ENCODE data around the gene CSGALNACT2. TPM values are rescaled to one million over a fixed set of nuclear protein-coding genes. Genes with fewer than 3 reads are reported as not detected.

The CSGALNACT2 gene
- total RNA-seq, 1 experiment from 2014 or later, result 8.9 TPM

DNA sequence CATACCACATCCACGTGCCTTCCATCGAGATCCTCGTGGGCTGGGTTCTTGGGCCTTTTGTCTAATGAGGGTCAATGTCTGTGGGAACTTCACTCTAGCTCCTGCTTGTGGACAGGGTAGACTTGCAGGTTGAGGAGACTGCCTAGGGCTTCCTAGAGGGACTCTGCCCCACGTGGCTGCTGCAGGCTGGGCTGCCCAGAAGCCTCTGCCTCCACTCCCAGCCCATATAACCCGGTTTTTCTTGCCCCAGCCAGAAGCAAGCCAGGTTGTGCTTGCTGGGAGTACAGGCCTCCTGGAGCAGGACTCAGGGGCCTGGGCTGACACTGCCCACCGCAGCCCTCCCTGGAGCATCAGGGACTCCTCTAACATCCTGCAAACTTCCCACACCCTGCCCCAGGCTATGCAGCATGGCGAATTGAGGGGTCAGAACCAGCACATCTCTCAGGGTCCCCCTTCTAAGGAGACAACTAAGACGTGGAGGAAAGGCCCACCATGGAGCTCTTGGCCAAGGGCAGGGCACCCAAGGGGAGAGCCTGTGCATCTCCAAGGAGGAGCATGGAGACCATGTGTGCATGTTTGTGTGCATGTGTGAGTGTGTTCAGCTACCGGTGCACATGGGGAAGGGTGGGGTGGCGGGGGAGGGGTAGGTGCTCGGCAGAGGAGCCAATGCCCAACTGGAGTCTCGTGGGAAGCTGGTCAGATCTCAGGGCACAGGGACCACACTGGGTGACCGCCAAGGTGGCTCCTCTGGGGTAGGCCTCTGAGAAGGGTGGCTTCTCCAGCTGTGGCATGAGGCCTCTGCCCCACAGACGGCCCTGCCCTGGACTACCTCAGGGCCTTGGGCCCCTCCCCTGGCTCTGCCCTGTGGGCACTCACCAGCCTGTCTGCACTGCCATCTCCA, 66.0 kb downstream of the CSGALNACT2 start:
- no peaks in the 10 kb centered on the region for H3K79me1 ChIP-seq (ENCODE audit: insufficient read depth, low read depth, low read length, poor library complexity, severe bottlenecking)
- H3K23ac ChIP-seq (ENCODE audit: insufficient read length, low read depth, low read length), result no peak overlapping the region
- no peaks in the 10 kb centered on the region for H3K27me3 ChIP-seq (ENCODE audit: insufficient read depth, low read length)
- H4K20me1 ChIP-seq (ENCODE audit: control insufficient read depth, insufficient read depth, insufficient read length), result no peaks in the 10 kb centered on the region
- H2AK5ac ChIP-seq (ENCODE audit: insufficient read length, low read length), result no peak overlapping the region
- WGBS (ENCODE audit: extremely low coverage, insufficient read length, low lambda C conversion rate), result no CpG with 5 or more reads among the region's 14 CpGs
- no peak overlapping the region for H4K5ac ChIP-seq (ENCODE audit: insufficient read length, low read depth, low read length)
- no peak overlapping the region for H3K27ac ChIP-seq (ENCODE audit: insufficient read length, low read depth, low read length)
- TF ChIP-seq, protein P1, sequence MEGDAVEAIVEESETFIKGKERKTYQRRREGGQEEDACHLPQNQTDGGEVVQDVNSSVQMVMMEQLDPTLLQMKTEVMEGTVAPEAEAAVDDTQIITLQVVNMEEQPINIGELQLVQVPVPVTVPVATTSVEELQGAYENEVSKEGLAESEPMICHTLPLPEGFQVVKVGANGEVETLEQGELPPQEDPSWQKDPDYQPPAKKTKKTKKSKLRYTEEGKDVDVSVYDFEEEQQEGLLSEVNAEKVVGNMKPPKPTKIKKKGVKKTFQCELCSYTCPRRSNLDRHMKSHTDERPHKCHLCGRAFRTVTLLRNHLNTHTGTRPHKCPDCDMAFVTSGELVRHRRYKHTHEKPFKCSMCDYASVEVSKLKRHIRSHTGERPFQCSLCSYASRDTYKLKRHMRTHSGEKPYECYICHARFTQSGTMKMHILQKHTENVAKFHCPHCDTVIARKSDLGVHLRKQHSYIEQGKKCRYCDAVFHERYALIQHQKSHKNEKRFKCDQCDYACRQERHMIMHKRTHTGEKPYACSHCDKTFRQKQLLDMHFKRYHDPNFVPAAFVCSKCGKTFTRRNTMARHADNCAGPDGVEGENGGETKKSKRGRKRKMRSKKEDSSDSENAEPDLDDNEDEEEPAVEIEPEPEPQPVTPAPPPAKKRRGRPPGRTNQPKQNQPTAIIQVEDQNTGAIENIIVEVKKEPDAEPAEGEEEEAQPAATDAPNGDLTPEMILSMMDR (conservative IDR thresholded peaks at IDR 0.05), result peak; percentile 29; the same call in 2 of the 3 replicates
- H3K18ac ChIP-seq (ENCODE audit: insufficient read length, low read depth, low read length), result no peak overlapping the region
- no peak overlapping the region for H2BK15ac ChIP-seq (ENCODE audit: low read depth, low read length)
- H3K23me2 ChIP-seq (ENCODE audit: insufficient read length, low read depth, low read length, poor library complexity, severe bottlenecking), result no peaks in the 10 kb centered on the region
- no peak overlapping the region for H2BK20ac ChIP-seq (ENCODE audit: low read depth, low read length, poor library complexity, severe bottlenecking)
- H3K9ac ChIP-seq (ENCODE audit: extremely low read depth, insufficient read length, low read length), result no peak overlapping the region
- Mint-ChIP-seq H3K4me3 (peak overlapping the region; percentile 86 to 90), H3K27ac (no peak overlapping the region), H3K36me3 (ENCODE audit: insufficient read depth in 1 of 3, low read depth in 3 of 3) (peaks cover 7 to 12% (median 9%) of the 10 kb centered on the region in 3 experiments; a peak in 6 of 7 replicates), H3K9me3 (no peaks in the 10 kb centered on the region), H3K27me3 (ENCODE audit: low read depth) (no peaks in the 10 kb centered on the region), H3K4me1 (peaks cover 1 to 7% of the 10 kb centered on the region in 2 experiments; a peak in 2 of 4 replicates)
- H2BK5ac ChIP-seq (ENCODE audit: insufficient read length, low read length), result no peak overlapping the region
- no peak for DNase-seq
- no peak overlapping the region for H3K4ac ChIP-seq (ENCODE audit: low read depth, low read length)
- no peak overlapping the region for H3K56ac ChIP-seq (ENCODE audit: insufficient read length, low read depth, low read length)
- H3K4me2 ChIP-seq (ENCODE audit: insufficient read depth, insufficient read length, low read length), result no peak overlapping the region
- no peaks in the 10 kb centered on the region for H3K9me3 ChIP-seq (ENCODE audit: control insufficient read depth, low read depth, low read length)
- H3K79me2 ChIP-seq (ENCODE audit: insufficient read depth, low read length), result no peaks in the 10 kb centered on the region
- no peaks in the 10 kb centered on the region for H3K4me1 ChIP-seq (ENCODE audit: insufficient read depth, low read length)
- H4K8ac ChIP-seq (replicated peaks; ENCODE audit: insufficient read length, low read depth, low read length), result no peak overlapping the region
- no peak overlapping the region for H4K91ac ChIP-seq (ENCODE audit: insufficient read length, low read depth, low read length)
- no peak overlapping the region for H2BK120ac ChIP-seq (ENCODE audit: low read depth, low read length, poor library complexity, severe bottlenecking)
- no peak overlapping the region for H2AFZ ChIP-seq (ENCODE audit: low read length)
- no peak overlapping the region for H3T11ph ChIP-seq (ENCODE audit: low read length)
- H2BK12ac ChIP-seq (ENCODE audit: insufficient read length, low read depth, low read length), result no peak overlapping the region
- no peak overlapping the region for H3K14ac ChIP-seq (ENCODE audit: insufficient read depth, low read length)
